Measurements from ENCODE around the gene SLC38A3.

GRCh38 chr3:50230104-50230793 is 25.2 kb downstream of the SLC38A3 start:
- TF ChIP-seq EZH2 (IDR thresholded peaks at IDR 0.05; ENCODE audit: insufficient read depth, poor library complexity, severe bottlenecking), result no peak
- no peak for TF ChIP-seq EZH2phosphoT487 (IDR thresholded peaks at IDR 0.05; ENCODE audit: insufficient read depth, low read depth)

Measured in GM23248 (cell line).